ENCODE measurements around the gene PLEKHH1.

The PLEKHH1 gene

GRCh38 chr14:67559639-67560038, 26.5 kb downstream of the PLEKHH1 start:
- no peak for DNase-seq (ENCODE audit: low spot score)
- H3K4me3 ChIP-seq: no peak overlapping the region
- TF ChIP-seq CTCF (IDR thresholded peaks at IDR 0.05): no peak
- no peak overlapping the region for H3K27ac ChIP-seq

DNA sequence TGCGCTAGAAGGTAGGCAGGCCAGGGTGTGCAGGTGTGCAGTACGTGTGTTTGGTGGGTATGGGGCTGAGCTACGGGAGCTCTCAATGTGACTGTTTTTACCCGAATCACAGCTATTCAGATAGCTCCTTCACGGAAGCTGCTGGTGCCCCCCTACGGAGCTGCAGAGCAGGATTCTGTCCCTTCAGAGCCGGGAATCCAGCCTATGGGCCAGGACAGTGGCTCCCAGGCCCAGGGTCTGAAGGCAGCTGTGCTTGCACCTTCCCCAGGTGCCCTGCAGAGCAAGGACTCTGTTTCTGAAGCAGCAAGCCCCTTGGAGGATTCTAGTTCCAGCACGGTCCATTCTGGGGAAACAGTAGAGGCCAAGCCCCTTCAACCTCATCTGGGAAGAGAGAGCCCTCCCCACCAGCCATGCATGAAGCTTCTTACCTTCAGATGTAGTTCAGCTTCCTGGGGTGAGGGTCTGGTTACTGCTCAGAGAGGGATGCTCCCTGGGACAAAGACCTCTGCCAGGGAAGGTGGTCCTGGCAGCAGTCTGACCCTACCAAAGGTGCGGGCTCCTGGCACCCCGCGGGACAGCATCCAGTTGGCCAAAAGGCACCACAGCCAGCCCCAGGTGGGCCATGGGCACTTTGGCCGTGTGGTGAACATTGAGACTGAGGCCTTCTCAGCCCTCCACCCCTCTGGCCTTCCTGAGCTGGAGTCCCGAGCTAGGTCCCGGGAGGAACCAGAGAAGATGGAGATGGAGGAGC, 29.1 kb downstream of the PLEKHH1 start:
- no peak for DNase-seq (ENCODE audit: low spot score)
- no peak for TF ChIP-seq CTCF (IDR thresholded peaks at IDR 0.05)
- no peak overlapping the region for H3K27ac ChIP-seq
- no peak overlapping the region for H3K4me3 ChIP-seq

GRCh38 chr14:67562776-67563150, 29.7 kb downstream of the PLEKHH1 start:
- TF ChIP-seq CTCF (IDR thresholded peaks at IDR 0.05): no peak
- Histone ChIP-seq H3K4me3 (no peak overlapping the region), H3K27ac (no peak overlapping the region)
- DNase-seq (ENCODE audit: low spot score): no peak

GRCh38 chr14:67564236-67564635, 31.1 kb downstream of the PLEKHH1 start:
- Histone ChIP-seq H3K4me3 (no peak overlapping the region), H3K27ac (no peak overlapping the region)
- no peak for TF ChIP-seq CTCF (IDR thresholded peaks at IDR 0.05)
- DNase-seq (ENCODE audit: low spot score): no peak

DNA sequence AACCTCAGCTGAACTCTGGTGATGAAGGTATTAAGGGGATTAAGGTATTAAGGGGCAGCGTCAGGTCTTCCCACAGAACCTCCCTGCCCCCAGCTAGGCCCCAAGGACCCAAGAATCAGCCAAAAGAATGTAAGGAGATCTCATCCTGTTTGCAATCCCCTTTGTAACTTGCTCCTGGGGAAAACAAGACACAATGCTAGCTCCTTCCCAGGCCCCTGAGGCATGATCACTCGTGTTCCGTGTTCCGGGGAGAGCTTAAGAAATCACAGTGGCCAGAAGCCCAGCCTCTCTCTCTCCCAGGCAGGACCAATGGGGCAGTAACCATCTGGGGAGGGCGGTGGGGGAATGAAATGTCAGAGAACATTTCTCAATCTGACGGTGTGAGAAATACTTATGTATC, 33.8 kb downstream of the PLEKHH1 start:
- Histone ChIP-seq H3K4me3 (no peak overlapping the region), H3K27ac (no peak overlapping the region)
- no peak for DNase-seq (ENCODE audit: low spot score)
- no peak for TF ChIP-seq CTCF (IDR thresholded peaks at IDR 0.05)

- Histone ChIP-seq H3K4me3 (no peak overlapping the region), H3K27ac (no peak overlapping the region)
- TF ChIP-seq CTCF (IDR thresholded peaks at IDR 0.05): no peak
- no peak for DNase-seq (ENCODE audit: low spot score)
These were observed 34.6 kb downstream of the PLEKHH1 start for GRCh38 chr14:67567654-67568053.

GRCh38 chr14:67569011-67569650, 36.0 kb downstream of the PLEKHH1 start:
- no peak for DNase-seq (ENCODE audit: low spot score)
- H3K27ac ChIP-seq: no peak overlapping the region
- no peak overlapping the region for H3K4me3 ChIP-seq
- no peak for TF ChIP-seq CTCF (IDR thresholded peaks at IDR 0.05)

Data from coronary artery (tissue), 2 donors.